Superior temporal gyrus (tissue), 1 donor: ENCODE results near the gene NOL9.
"Not testable (repeated sequence)": the region's sequence is repeated elsewhere in the genome, so short reads cannot be mapped to it uniquely, and the experiment has no call there.

ENCODE experiments used
- DNase-seq: peaks from one replicate; pipeline ENCODE4 v3.0.0-alpha.2; 2016; ENCODE audit errors: extremely low spot score

Gene NOL9

DNA sequence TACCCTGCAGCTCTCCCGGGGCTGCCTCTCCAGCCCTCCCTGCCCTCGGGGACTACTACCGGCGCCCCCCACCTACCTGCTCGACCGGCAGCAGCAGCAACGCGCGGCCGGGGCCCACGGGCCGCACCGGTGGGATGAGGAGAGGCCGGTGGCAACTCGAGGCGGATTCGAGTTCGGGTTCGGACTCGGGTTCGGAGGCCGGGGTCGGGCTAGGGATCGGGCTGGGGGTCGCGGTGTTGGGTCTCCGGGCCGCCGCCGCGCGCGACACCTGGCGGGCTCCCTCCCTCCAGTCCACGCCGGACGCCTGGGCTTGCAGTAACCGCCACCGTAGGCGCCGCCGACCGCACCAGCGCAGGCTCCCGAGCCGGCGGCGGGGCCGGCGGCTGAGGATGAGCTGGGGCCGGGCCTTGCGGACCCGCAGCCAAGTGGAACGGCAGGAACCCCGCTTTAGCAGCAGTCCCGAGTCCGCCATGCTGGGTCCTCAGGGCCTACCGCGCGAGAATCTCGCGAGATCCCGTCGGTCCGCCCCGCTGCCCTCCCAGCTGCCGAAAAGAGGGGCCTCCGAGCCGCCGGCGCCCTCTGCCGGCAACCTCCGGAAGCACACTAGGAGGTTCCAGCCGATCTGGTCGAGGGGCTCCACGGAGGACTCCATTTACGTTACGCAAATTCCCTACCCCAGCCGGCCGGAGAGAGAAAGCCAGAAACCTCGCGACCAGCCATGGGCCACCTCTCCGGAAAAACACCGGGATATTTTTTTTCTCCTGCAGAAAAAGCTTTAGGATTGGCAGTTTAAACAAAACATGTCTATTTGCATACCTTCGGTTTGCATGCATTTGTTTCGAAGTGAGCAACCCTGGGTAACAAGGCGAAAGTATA is at the start of gene NOL9:
Gene NOL9 (minus strand): TSS at position 483 of the 876 bp plus-strand sequence. CDS start 11 bp downstream, at position 472.
- DNase-seq = peak; percentile 95

DNA sequence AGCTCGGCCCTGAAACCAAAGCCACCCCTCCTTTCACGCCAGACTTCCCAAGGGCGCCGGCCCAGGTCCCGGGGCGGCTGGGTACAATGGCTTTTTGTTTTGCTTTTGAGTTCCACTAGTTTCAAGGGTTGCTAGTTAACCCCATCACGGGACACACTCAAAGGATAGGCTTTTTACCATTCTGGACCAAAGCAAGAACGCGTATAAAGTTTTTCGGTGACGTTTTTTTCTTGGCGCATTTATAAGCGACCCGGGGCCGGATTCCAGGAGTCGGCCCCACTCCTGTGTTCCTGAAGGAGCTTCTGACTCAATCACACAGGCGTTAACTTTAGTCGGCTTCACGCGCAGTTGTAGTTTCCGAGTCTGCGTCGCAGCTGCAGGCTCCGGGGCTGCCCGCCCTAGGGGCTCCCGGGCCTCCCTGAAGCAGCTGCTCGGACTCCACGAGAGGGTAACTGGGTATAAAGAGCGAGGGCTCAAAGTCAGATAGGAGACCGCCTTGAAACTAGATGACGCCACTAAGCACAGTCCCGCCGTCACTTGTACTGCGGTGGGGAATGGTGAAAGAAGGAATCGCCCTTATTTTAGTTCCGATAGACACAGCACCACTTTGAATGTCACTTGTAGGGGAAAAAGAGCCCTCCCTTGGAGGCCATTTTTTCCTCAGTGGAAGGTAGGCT is 49.1 kb upstream of the NOL9 start:
- DNase-seq = peak; percentile 89

DNA sequence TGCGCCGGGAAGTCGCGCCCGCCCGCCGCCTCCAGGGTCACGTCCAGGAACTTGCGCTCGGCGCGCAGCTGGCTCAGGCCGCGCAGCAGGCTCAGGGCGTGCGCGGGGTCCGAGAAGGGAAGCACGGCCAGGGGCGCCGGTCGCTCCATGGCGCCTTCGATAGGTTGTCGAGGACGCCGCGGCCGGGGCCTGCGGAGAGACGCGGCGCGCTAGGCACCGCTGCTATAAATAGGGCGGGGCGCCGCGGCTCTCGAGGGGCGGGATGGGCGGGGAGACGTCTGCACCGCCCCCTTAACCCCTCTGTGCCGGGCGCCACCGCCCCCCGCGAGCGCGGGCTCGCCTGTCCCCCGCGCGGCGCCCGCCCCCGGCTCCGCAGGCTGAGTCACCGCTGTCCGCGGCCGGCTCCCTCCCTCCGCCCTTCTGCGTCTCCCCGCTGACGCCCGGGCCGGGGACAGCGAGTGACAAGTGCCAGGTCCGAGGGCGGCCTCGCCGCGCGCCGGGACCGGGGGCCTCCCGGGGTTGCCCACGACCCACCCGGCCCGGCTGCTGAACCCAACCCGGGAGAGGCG is 48.4 kb upstream of the NOL9 start, which contains the start of gene KLHL21:
Gene KLHL21 (minus strand): TSS at position 201 of the 569 bp plus-strand sequence. CDS start 52 bp downstream, at position 149.
- DNase-seq = peak; percentile 86

DNA sequence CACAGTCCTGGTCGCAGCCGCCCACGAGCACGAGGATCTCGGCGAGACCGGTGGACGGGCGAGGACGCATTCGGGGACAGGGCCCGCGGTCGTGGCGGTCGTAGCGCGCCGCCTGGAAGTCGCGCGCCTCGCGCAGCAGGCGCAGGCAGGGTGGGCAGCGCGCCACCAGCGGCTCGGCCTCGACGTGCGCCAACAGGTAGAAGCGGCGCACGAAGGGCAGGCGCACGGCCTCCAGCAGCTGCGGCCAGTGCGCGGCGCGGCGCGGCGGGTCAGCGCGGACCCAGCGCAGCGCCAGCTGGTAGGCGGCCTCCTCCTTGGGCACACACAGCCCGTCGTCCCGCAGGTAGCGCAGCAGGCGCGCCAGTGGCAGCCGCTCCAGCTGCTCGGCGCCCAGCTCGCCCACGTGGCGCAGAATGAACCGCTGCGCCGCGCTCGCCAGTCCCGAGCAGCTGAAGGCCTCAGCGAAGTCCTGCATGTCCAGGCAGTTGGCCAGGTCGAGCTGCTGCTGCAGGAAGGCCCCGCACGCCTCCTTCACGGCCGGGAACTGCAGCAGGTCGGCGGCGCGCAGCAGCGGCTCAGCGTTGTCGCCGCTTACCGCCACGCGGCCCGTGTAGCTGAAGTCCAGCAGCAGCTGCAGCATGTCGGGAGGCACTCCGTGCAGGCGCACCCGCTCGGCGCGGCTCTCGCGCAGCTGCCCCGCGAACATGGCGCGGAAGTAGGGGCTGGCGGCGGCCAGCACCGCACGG is 47.8 kb upstream of the NOL9 start:
- DNase-seq = peak; percentile 50

DNA sequence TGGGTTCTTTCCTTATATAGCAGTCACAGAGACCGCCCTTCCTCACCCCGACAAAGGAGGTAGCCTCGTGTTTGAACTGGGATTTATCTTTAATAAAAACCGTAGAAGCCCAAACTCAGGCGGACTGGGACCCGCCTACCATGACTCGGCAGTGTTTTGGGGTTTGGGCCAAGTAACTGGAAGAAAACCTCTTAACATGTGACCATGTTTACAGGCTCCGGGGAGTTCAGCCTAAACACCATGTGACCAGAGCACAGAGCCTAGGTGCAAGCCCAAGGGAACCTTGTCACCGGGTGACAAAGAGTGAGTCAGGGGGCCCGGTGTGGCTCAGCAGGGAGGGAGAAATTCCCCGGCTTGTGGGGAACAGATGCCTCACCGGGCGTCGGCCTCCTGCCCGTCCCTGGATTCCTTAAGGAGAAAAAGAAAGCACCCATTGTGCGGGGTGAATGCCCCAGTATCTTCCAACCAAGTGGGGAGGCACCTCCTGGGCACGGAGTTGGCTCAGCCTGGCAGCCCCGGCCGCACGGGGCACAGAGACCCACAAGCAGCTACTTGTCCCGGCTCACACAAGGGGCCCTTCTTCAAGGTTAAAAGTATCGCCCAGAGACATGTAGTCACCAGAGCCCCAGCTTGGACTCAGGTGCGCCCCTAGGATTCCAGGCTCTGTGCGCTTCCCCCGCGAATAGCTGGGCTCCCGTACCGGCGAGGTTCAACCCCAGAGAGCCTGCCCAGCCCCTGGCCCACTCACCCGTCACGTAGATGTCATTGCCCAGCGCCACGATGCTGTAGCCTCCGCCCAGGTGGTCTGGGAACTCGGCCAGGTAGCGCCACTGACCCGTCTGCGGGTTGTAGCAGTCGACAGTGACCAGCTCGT is 47.0 kb upstream of the NOL9 start:
- DNase-seq = peak; percentile 85

DNA sequence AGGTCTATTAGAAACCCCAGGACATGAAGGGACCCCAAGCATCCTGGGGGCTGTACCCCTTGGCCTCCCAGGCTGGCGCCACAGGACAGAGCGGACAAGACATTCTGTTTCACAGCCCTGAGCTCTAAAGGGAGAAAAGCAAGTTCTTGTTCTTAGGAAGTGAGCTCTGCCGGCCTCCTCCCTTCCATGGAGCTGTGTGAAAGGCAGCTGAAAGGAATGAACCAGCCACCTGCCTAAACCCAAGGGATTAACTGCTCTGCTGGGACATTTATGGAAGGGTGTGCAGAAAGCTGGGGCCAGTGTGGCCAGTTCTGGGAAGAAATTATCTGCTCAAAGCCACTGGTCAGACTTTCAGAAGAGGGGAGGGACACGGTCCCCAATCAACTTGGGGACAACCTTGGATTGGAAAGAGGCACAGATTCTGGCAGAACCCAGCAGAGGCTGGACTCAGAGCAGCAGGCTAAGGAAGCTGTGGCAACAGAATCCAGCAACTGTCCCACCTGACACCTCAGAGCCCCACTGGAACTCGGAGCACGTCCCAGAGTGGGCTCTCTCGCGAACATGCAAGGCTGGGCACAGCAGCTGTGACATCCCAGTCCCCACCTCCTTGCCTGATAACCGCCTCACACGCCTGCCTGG is 46.2 kb upstream of the NOL9 start:
- DNase-seq = no peak

DNA sequence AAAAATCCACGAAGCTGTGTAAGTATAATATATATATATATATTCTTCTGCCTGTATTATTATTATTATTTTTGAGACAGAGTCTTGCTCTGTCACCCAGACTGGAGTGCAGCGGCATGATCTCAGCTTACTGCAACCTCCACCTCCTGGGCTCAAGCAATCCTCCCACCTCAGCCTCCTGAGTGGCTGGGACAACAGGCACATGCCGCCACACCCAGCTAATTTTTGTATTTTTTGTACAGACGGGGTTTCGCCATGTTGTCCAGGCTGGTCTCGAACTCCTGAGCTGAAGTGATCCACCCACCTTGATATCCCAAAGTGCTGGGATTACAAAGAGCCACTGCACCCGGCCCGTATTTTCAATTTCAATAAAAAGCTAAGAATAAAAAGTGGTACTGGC is 45.7 kb upstream of the NOL9 start:
- not testable (repeated sequence) for DNase-seq

DNA sequence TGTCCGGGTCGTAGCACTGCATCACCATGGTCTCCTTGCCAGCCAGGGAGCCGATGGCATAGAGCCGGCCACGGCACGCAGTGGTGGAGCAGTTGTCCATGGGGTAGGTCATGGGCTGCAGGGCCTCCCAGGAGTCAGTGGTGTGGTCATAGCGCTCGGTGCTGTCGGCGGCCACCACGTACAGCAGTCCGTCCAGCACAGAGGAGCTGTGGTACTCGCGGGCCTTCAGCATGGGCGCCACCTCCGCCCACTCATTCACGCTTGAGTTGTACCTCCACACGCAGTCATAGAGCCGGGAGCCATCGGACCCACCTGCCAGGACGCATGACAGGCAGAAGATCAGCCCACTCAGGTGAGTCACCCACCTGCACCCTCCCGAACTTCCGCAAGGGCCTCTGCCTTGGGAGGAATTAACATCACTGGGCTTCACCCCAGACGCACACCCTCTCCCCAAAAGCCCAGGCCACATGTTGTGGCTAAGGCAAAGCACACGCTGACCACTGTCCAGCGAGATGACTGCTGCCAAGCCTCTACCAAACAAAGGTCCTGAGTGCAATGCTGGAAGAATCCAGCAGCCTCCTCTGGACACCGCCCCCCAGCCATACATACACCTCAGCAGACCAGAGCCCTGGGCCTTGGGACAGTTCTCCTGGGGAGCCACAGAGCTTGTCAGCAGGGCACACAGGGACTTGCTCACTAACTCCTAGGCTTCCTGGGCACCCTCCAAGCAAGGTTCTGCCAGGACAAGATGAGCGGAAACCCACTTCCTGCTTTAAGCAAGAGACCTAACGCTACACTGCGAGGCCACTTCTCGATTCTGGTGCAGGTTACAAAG is 45.0 kb upstream of the NOL9 start:
- DNase-seq = no peak

DNA sequence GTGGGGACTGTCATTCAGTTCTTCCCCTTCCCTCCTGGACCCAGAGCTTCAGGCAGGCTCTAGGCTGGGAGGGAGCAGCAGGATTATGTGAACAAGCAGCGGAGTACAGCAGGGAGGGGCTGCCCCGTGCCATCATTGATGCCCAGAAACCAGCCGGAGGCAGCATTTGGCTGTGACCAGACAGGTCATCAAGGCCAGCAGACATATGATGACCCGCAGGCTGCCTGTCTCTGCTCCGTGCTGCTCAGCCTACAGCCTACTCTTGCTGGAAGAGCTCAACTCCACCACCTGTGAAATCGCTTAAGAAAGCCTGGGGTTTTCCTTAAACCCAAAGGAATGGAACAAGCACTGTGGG is 43.4 kb upstream of the NOL9 start:
- no peak for DNase-seq

DNA sequence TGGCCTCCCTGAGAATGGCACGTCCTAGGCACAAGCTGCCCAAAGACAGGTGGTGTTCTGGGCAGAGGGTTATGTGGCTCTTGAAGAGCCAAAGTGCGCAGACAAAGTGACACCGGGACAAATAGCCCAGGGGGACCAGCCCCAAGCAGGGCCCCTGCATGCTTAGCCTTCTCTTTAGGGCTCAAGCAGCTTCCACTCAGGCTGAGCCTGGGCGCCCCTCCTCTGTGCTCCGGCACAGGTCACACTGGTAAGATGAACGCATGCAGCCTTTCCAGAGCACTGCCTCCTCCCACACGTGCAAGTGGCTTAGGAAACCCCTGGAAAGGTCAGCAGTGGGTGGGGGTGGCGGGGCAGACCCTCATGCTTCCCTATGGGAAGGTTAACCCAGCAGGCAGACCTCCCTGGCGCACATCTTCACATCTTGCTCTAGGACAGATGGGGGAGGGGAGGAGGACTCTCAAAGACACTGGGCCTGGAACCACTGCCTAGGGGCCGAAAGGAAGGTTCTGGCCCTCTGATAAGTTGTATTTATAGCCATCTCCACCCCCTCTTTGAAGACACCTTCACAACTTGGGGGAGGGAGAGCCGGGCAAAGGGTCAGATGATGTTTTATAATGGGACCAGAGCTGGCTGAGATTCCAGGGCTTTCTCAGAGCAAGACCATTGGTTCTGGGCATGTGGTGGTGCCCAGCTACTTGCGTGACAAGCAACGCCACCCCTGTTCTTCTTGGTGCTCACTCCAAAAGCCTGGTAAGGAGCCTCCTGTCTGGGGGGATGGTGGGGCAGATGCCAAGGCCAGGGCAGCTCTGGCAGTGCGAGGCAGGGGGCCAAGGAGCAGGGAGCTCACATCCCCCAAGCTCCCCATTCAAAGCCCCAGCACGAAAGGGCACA is 42.8 kb upstream of the NOL9 start:
- no peak for DNase-seq

DNA sequence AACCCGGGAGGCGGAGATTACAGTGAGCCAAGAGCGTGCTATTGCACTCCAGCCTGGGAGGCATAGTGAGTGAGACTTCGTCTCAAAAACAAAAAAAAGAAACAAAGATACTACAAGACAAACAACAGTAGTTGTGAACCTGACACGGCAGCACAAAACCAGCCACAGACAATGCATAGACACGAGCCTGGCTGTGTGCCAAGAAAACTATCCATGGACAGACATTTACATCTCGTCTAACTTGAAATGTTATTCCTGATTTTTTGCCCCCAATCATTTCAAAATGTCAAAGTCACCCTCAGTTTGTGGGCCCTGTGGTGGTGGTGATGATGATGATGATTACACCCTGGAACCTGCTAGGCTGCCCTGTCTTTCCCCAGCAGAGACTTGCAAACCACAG is 42.0 kb upstream of the NOL9 start:
- no peak for DNase-seq

DNA sequence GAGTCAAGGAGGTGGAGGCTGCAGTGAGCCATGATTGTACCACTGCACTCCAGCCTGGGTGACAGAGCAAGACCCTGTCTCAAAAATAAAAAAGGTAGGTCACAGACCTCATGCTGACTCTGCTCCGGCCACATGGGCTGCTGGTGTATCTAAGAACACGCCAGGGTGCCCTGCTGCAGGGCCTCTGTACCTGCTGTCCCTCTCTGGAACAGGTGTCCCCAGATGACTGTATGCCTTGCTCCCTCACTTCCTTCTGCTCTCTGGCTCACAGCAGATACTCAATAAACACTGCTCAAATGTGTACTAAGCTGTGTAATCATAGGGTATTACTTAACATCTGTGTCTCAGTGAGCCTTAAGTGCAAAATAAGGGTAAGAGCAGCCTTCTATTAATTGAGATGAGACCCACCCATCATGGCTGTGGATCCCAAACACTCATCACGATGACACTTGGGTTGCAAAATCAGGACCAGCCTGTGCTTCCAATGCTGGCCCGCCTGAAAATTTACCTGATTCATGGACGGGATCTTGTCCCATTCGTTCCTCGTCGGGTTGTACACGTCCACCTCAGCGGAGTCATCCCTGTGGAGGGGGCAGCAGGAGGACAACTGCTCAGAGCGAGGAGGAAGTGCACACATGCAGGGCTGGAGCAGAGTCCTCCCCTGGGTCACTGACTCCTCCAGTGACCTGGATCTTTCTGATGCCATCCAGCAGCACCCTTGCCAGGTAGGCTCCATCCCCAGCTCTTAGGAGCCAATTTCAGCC is 40.8 kb upstream of the NOL9 start:
- DNase-seq = no peak

DNA sequence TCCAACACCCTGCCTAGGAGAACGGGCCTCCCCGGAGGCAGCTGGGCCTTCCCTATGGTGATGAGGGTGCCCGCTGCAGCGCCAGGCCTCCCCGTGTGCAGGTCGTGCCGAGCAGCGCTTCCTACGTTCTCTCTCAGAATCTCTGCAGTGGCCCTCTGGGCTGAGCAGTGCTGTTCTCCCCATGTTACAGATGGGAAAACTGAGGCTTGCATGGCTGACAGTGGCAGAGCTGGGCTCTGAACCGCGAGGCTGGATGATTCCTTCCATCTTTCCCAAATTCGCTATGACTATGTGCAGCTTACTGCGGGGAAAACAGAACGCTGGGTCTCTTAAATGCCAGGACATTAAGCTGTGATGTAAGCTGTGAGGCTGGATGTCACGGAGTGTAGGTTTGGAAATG is 39.5 kb upstream of the NOL9 start:
- DNase-seq = no peak

DNA sequence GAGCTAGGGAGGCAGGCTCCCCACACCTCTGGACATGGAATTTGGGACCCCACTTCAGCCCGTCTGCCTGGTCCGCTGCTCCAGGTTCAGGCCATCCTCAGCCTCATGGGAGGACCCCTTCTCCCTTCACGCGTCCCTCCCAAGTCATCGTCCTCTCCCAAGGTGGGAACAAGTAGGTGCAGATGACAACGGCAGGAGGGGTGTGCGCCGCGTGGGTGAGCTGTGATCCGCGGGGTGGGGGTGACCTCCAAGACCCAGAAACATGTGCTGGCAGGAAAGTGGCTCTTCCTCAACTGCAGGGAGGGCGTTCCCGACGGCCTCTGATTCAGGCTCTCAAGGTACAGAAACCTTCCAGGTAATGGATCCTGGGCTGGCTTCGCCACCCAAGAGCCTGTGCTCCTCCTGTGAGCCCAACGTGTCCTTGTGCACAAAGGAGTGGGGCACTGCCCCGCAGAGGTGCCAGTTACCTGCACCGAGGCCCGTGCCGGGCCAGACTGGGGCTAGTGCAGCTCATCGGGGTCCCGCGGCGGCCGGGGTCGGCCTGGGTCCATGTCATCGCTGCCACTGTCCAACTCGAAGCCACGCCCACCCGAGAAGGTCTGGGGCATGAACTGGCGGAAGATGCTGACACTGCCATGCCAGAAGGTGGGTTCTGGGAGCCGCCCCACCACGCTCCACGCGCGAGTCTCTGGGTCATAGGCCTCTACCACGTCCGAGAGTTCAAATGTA is 38.7 kb upstream of the NOL9 start:
- no peak for DNase-seq

DNA sequence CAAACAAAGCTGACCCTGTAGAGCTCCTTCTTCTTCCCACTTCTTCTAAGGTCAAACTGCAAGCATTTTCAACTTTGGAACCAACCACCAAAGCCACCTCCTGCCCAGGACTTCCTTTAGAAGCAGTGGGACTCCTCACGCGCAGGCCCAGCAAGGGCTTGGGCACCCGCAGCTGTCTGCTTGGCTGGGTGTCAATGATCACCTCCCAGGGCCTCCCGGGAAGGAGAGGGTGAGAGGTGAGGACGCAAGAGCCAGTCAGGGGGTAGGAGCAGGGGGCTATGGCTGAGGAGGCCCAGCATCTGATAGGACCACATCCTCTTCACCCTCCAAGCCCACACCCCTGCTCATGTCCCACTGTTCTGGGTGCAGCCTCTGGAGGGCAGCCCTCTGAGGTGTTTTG is 38.1 kb upstream of the NOL9 start:
- no peak for DNase-seq

DNA sequence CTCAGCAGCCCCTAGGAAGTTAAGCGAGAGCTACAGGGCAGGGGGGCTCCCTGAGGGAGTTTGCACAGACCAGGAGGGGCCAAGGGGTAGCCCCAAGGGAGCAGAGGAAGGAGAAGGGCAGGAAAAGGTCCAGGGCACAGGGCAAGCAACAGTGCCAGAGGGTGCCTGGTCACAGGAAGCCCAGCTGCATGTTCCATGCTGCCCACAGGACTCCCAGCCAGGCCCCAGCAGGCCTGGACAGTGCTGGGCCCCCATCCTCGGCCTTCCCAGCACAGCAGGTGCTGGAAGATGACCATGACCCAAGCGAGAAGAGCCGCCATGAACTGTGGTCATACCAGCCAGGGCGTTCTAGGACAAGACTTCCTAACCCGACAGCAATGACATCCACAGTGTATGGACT is 37.3 kb upstream of the NOL9 start:
- DNase-seq = no peak

DNA sequence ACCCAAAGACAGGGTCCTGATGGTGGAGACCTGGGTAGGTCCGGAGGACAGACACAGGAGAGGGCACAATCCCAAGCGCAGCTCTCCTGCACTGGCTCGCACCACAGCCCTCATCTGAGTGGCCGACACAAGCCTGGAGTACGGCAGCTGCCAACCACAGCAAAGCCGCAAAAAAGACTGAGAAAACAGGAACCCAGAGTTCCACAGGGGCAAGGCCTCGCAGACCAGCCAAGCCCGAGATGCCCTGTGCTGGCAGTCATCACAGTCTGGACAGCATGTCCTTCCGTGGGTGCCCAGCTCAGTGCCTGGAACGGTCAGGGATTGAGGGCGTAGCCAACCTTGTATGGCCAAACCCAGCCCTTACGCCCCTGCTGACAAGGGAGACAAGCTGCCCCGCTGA is 36.9 kb upstream of the NOL9 start:
- no peak for DNase-seq
